Globus pallidus (tissue), 1 donor: Measurements from ENCODE around the gene PRDM16.

Experiments
- DNase-seq: peaks from one replicate; pipeline ENCODE4 v3.0.0-alpha.2; 2015; ENCODE audit warnings: low spot score

Gene PRDM16

GRCh38 chr1:3103967-3104677 is 35.1 kb downstream of the PRDM16 start:
- DNase-seq: no peak

GRCh38 chr1:3105167-3105863 is 36.3 kb downstream of the PRDM16 start:
- DNase-seq: no peak

GRCh38 chr1:3106216-3106615 is 37.2 kb downstream of the PRDM16 start:
- DNase-seq: no peak

GRCh38 chr1:3107201-3107600 is 38.2 kb downstream of the PRDM16 start:
- DNase-seq: no peak

GRCh38 chr1:3109355-3109754 is 40.4 kb downstream of the PRDM16 start:
- DNase-seq: no peak

- DNase-seq: no peak
These were observed 42.5 kb downstream of the PRDM16 start for GRCh38 chr1:3111348-3112021.

- no peak for DNase-seq
These were observed 43.5 kb downstream of the PRDM16 start for GRCh38 chr1:3112526-3112925.

- DNase-seq: no peak
These were observed 44.2 kb downstream of the PRDM16 start for GRCh38 chr1:3113047-3113740.

GRCh38 chr1:3113741-3114056 is 44.7 kb downstream of the PRDM16 start:
- no peak for DNase-seq

- no peak for DNase-seq
These were observed 45.2 kb downstream of the PRDM16 start for GRCh38 chr1:3114131-3114744.

GRCh38 chr1:3114846-3115245 is 45.8 kb downstream of the PRDM16 start:
- DNase-seq: no peak

GRCh38 chr1:3115275-3116149 is 46.5 kb downstream of the PRDM16 start:
- DNase-seq: no peak

GRCh38 chr1:3116150-3116510 is 47.1 kb downstream of the PRDM16 start:
- DNase-seq: no peak

GRCh38 chr1:3116560-3116959 is 47.6 kb downstream of the PRDM16 start:
- no peak for DNase-seq

GRCh38 chr1:3117879-3118278 is 48.9 kb downstream of the PRDM16 start:
- DNase-seq: no peak

GRCh38 chr1:3119061-3119460 is 50.1 kb downstream of the PRDM16 start:
- DNase-seq: no peak

GRCh38 chr1:3119725-3120124 is 50.7 kb downstream of the PRDM16 start:
- no peak for DNase-seq

GRCh38 chr1:3120140-3120539 is 51.1 kb downstream of the PRDM16 start:
- DNase-seq: no peak

- DNase-seq: no peak
These were observed 52.0 kb downstream of the PRDM16 start for GRCh38 chr1:3120994-3121393.

- no peak for DNase-seq
These were observed 52.6 kb downstream of the PRDM16 start for GRCh38 chr1:3121401-3122210.

- DNase-seq: no peak
These were observed 53.3 kb downstream of the PRDM16 start for GRCh38 chr1:3122311-3122710.
